ENCODE measurements around the gene ABR. TPM values are rescaled to one million over a fixed set of nuclear protein-coding genes. Genes with fewer than 3 reads are reported as not detected.

ABR gene
- total RNA-seq, 1 experiment from 2014 or later = 78.3 TPM

DNA sequence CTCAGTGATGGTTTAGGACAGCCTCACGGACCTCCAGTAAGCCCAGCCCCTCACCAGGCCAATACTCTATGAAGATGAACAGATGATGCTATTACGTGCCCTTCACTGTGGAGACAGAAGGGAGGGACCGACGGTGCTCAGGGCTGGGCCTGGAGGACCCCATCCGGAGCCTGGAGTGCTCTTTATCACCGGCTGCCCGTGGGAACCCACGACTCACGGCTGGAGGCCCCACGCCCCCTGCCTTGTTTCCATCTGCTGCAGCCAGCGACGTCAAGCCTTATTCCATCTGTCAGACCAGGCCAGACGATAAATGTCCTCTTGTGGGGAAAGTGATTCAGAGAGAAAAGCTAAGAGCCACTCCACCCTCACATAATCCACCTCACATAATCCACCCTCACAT is 186.8 kb downstream of the ABR start:
- no peak for DNase-seq
- Histone ChIP-seq H3K4me1 (peaks cover 3% of the 10 kb centered on the region), H3K9me3 (no peaks in the 10 kb centered on the region), H3K4me3 (ENCODE audit: low read depth, low read length) (no peak overlapping the region), H3K27me3 (replicated peaks; ENCODE audit: control insufficient read depth, insufficient read depth, low read length) (no peaks in the 10 kb centered on the region), H3K36me3 (ENCODE audit: control insufficient read depth, insufficient read depth, low read length) (no peaks in the 10 kb centered on the region)
- Mint-ChIP-seq H3K9me3 (ENCODE audit: unreplicated experiment) (peaks cover 9% of the 10 kb centered on the region), H3K27ac (ENCODE audit: unreplicated experiment) (no peak overlapping the region), H3K27me3 (ENCODE audit: insufficient read depth, unreplicated experiment) (no peaks in the 10 kb centered on the region), H3K4me1 (ENCODE audit: low read depth, unreplicated experiment) (peaks cover 4% of the 10 kb centered on the region), H3K36me3 (ENCODE audit: insufficient read depth, unreplicated experiment) (peaks cover 10% of the 10 kb centered on the region), H3K4me3 (ENCODE audit: unreplicated experiment) (no peak overlapping the region)
- ChIA-PET POLR2A (no interaction called here), CTCF (interaction anchor here (0.5 kb wide), 1 partner anchor 810 kb away, joined by 5 read pairs; no protein-coding TSS in a partner anchor)
- BruUV-seq (replicated peaks) = no TSS peak
- intact Hi-C loops (cut with micrococcal nuclease; ENCODE audit: unreplicated experiment) = no loop called here
- TF ChIP-seq, protein P1, sequence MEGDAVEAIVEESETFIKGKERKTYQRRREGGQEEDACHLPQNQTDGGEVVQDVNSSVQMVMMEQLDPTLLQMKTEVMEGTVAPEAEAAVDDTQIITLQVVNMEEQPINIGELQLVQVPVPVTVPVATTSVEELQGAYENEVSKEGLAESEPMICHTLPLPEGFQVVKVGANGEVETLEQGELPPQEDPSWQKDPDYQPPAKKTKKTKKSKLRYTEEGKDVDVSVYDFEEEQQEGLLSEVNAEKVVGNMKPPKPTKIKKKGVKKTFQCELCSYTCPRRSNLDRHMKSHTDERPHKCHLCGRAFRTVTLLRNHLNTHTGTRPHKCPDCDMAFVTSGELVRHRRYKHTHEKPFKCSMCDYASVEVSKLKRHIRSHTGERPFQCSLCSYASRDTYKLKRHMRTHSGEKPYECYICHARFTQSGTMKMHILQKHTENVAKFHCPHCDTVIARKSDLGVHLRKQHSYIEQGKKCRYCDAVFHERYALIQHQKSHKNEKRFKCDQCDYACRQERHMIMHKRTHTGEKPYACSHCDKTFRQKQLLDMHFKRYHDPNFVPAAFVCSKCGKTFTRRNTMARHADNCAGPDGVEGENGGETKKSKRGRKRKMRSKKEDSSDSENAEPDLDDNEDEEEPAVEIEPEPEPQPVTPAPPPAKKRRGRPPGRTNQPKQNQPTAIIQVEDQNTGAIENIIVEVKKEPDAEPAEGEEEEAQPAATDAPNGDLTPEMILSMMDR (IDR thresholded peaks at IDR 0.05; ENCODE audit: insufficient read depth in 1 of 2, low read depth in 1 of 2, low read length in 1 of 2, severe bottlenecking in 1 of 2, unreplicated experiment in 1 of 2) = no peak

DNA sequence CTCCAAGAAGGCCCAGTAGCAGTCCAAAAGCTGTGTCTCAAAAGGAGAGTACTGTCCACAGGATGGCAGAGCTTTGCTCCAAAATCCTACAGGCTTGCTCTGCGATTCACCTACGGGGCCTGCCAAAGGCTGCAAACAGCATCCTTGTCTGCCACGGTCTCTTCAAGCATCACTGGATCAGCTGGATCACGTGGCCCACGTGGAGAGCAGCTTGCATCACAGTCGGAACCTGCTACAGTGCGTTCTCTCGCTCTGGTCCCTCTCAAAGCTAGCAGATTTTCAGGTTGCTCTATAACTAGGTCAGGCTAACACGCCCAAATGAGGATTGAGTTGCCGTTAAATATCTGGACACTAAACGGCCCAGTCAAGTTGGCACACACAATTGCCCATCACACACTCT is 191.2 kb downstream of the ABR start:
- Mint-ChIP-seq H3K9me3 (ENCODE audit: unreplicated experiment) (peaks cover 2% of the 10 kb centered on the region), H3K4me3 (ENCODE audit: unreplicated experiment) (no peak overlapping the region), H3K27ac (ENCODE audit: unreplicated experiment) (no peak overlapping the region), H3K36me3 (ENCODE audit: insufficient read depth, unreplicated experiment) (no peaks in the 10 kb centered on the region), H3K27me3 (ENCODE audit: insufficient read depth, unreplicated experiment) (no peaks in the 10 kb centered on the region), H3K4me1 (ENCODE audit: low read depth, unreplicated experiment) (no peaks in the 10 kb centered on the region)
- Histone ChIP-seq H3K36me3 (ENCODE audit: control insufficient read depth, insufficient read depth, low read length) (no peaks in the 10 kb centered on the region), H3K9me3 (no peaks in the 10 kb centered on the region), H3K4me3 (ENCODE audit: low read depth, low read length) (no peak overlapping the region), H3K4me1 (no peaks in the 10 kb centered on the region), H3K27me3 (replicated peaks; ENCODE audit: control insufficient read depth, insufficient read depth, low read length) (no peaks in the 10 kb centered on the region)
- no TSS peak for BruUV-seq (replicated peaks)
- intact Hi-C loops (cut with micrococcal nuclease; ENCODE audit: unreplicated experiment) = no loop called here
- no peak for DNase-seq
- ChIA-PET CTCF (no interaction called here), POLR2A (no interaction called here)
- TF ChIP-seq, protein P1 (IDR thresholded peaks at IDR 0.05; ENCODE audit: insufficient read depth in 1 of 2, low read depth in 1 of 2, low read length in 1 of 2, severe bottlenecking in 1 of 2, unreplicated experiment in 1 of 2) = no peak

DNA sequence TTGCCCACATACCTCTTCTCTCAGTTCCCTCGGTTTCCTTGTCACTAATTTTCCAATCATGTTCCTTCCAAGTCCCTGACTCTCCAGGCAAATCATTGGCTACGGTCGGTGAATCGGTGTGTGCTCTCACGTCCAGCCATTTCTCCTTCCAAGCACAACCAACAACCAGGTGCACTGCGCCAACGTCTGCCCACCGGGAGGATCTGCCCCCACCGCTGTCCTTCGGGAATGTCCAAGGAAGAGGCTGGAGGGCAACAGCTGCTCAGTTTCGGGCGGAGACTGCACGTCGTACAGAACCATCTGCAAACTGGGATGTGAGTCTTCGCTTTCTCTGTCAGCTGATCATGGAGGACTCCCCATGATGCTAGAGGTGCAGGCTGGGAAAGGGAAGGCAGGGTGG is 191.8 kb downstream of the ABR start:
- Histone ChIP-seq H3K4me3 (ENCODE audit: low read depth, low read length) (no peak overlapping the region), H3K4me1 (no peaks in the 10 kb centered on the region), H3K27me3 (replicated peaks; ENCODE audit: control insufficient read depth, insufficient read depth, low read length) (no peaks in the 10 kb centered on the region), H3K9me3 (no peaks in the 10 kb centered on the region), H3K36me3 (ENCODE audit: control insufficient read depth, insufficient read depth, low read length) (no peaks in the 10 kb centered on the region)
- BruUV-seq (replicated peaks) = no TSS peak
- TF ChIP-seq, protein P1 (IDR thresholded peaks at IDR 0.05; ENCODE audit: insufficient read depth in 1 of 2, low read depth in 1 of 2, low read length in 1 of 2, severe bottlenecking in 1 of 2, unreplicated experiment in 1 of 2) = no peak
- DNase-seq = no peak
- POLR2A ChIA-PET = no interaction called here
- Mint-ChIP-seq H3K9me3 (ENCODE audit: unreplicated experiment) (no peaks in the 10 kb centered on the region), H3K36me3 (ENCODE audit: insufficient read depth, unreplicated experiment) (no peaks in the 10 kb centered on the region), H3K27me3 (ENCODE audit: insufficient read depth, unreplicated experiment) (no peaks in the 10 kb centered on the region), H3K4me1 (ENCODE audit: low read depth, unreplicated experiment) (no peaks in the 10 kb centered on the region), H3K27ac (ENCODE audit: unreplicated experiment) (no peak overlapping the region), H3K4me3 (ENCODE audit: unreplicated experiment) (no peak overlapping the region)
- intact Hi-C loops (cut with micrococcal nuclease; ENCODE audit: unreplicated experiment) = no loop called here
- CTCF ChIA-PET = no interaction called here

Data from Caco-2 (cell line).